GM19351 (cell line): ENCODE results near the gene CDKAL1.

Experiments
- ATAC-seq: cut with Tn5 transposase; IDR thresholded peaks from one replicate; pipeline ENCODE4 v1.9.1; 2021; ENCODE audit warnings: mild to moderate bottlenecking, moderate library complexity; ENCODE audit not compliant: unreplicated experiment

CDKAL1 gene

GRCh38 chr6:20789162-20789561 lies 254.9 kb downstream of the CDKAL1 start:
- ATAC-seq, result no peak

- ATAC-seq, result no peak
Observed at GRCh38 chr6:20790032-20790791, 256.0 kb downstream of the CDKAL1 start.

GRCh38 chr6:20791074-20791473 lies 256.8 kb downstream of the CDKAL1 start:
- ATAC-seq, result no peak

- no peak for ATAC-seq
Observed at GRCh38 chr6:20791944-20792343, 257.7 kb downstream of the CDKAL1 start.

DNA sequence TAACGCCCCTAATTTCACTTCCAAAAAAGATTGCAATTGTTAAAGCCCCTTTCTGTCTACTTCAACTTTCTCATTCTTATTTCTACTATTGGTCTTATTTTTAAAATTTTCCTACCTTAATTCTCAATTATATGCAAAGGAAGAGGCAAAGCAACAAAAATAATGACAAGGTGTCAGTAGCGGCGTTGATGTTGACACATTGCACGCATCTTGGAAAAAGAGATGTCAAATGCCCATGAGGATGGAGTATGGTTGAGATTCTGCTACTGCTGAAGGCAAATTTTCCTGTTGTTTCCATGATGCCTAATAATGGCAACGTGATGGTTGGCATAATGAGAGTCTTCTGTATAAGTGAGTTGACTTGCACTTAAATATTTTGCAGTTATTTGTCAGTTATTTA lies 258.9 kb downstream of the CDKAL1 start:
- no peak for ATAC-seq

- no peak for ATAC-seq
Observed at GRCh38 chr6:20797597-20797996, 263.3 kb downstream of the CDKAL1 start.

DNA sequence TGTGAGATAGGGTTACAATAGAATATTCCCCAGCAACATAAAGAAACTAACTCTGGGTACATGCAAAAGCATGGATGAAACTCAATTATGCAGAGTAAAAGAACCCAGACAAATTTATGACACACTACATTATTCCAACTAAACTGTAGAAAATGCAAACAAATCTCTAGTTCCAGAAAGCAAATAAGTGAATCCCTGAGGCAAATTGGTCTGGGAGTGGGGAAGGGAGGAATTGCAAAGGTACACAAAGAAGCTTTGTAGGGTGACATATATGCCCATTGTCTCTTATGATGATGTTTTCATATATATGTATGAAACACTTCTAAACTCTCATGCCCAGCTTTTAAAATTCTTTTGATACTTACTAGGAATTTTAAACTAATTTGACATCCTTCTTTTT lies 266.0 kb downstream of the CDKAL1 start:
- ATAC-seq, result no peak

GRCh38 chr6:20800653-20801052 lies 266.4 kb downstream of the CDKAL1 start:
- ATAC-seq, result no peak

DNA sequence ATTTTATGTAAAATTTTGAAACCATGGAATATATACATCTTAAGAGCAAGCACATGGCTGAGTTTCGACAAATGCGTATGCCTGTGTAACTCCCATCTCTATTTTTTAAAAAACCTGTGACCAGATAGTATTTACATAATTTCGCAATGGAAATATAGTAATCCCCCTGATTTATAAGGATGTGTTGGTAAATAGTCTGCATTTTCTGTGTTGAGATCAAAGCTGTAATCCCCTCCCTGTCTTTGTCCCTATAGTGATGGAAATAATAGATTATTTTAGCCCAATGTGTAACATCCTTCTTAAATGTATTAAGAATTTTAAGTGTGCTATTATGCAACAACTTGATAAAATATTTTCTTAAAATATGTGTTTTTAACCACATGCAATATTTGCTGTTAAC lies 267.3 kb downstream of the CDKAL1 start:
- no peak for ATAC-seq

DNA sequence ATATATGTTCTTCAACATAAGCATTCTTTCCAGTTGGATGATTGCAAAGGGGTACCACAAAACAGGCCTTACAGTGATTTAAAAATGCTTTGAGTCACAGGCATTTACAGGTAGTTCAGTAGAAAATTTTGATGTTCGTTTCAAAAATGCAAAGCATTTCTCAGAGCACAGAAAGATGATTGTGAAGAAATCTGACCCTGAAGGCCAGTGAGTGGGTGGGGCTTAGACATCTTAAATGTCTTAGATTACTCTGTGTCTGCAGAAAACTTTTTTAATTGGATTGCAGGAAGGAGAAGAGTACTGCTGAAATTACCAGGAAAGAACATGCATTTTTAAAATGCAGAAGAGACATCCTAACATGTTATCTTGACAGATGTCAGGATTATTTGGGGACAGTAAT lies 268.3 kb downstream of the CDKAL1 start:
- no peak for ATAC-seq

DNA sequence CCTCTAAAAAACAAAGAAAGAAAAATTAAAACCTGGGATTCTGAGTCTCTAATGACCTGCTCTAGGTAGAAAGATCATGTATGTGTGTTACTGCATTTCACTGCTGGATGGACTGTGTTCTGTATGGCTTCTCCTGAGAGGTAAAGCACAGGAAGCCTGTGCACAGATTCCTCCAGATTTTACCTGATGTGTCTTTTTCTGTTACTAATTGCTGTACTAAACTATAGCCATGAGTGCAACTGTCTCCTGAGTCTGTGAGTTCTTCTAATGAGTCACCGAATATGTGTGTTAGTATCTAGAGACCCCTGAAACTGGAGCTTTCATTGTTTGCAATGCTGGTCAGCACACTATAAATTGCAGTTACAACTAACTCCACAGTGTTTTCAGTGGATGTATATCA lies 270.8 kb downstream of the CDKAL1 start:
- ATAC-seq, result no peak

DNA sequence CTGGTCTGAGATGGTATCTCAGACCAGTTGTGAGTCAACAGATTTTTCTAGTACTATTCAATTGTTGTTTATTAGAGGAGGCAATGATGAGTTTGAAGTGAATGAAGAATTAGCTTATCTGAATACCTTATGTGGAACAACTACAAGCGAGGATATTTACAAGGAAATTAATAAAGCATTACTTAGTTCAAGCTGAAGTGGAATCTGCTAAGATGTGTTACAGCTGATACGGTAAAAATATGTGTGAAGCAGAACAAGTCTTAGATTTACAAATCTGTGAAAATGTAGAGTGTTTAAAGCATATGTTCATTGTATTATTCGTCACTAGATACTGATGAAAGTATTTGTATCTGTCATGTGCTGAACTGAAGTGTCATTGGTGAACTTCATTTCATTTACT lies 272.4 kb downstream of the CDKAL1 start:
- ATAC-seq, result no peak

GRCh38 chr6:20808439-20808838 lies 274.2 kb downstream of the CDKAL1 start:
- no peak for ATAC-seq

DNA sequence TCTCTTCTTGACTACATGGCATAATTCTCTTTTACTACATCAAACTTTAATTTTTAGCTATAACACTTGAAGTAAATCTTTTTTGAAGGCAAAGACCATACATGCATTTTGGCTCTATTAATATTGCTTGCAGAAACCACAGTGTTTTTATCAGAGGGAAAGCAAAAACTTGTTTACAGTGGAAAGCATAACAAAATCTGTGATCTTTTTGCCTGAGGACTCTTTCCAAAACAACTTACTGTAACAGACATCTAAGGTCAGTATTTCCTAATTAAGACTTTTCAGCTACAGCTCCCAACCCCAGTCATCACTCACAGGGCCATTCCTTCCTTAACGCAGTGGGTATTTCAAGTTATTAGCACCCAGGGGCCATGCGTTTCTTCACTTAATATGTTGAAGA lies 274.7 kb downstream of the CDKAL1 start:
- ATAC-seq, result no peak

DNA sequence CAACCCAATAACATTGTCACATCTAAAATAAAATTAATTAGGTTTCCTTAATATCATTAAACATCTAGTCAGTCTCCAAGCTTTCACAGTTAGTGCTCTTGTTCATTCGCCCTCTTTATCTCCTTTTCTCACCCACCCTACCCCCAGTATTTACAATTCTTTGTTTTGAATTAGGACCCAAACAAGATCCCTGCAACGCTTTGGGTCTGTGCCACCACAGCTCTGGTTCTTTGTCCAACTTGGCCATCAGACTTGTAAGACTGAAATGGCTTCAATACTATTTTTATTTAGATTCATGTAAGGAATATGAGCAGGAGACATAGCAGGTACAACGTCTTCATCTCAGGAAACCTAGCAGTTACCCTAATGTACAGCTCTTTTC lies 276.5 kb downstream of the CDKAL1 start:
- no peak for ATAC-seq

GRCh38 chr6:20811109-20811761 lies 277.0 kb downstream of the CDKAL1 start:
- ATAC-seq, result no peak

- ATAC-seq, result no peak
Observed at GRCh38 chr6:20812776-20813175, 278.5 kb downstream of the CDKAL1 start.

GRCh38 chr6:20814494-20814893 lies 280.2 kb downstream of the CDKAL1 start:
- no peak for ATAC-seq

DNA sequence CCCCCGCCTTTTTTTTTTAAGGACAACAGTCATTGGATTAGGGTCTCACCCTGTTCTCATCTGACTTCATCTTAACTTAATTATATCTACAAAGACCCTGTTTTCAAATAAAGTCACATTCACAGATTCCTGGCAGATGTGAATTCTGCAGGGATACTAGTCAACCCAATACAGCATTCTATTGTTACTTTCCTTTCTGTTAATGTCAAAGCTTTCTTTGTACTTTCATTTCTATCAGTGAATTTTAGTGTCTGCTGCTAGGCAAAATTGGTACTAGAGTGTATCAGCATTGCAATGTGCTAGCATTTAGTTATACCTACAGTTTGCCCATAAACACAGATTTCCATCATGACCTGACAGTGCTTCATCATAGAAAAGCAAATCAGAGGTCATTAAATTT lies 281.9 kb downstream of the CDKAL1 start:
- no peak for ATAC-seq

DNA sequence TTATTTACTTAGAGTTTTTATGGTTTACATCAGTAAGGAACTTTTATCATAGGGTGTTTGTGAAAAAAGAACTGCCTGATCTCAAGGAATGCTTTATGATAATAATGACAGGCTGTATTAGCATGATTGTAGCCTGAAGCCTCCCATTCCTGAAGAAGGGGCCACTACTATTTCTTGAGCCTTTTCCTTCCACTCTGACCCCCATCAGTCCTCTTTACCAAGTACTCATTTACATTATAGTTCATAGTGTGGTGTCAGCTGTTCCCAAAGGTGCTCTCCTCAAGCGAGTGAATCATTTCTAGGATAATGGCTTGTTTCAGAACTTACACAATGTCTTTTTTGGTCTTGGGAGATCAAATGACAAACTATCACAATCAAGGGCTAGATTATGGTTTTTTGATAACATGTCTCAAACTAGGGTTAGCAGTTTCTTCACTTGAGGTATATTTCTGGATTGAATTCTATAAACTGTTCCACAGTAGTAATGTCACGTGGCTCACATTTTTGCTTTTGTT lies 283.6 kb downstream of the CDKAL1 start:
- no peak for ATAC-seq

DNA sequence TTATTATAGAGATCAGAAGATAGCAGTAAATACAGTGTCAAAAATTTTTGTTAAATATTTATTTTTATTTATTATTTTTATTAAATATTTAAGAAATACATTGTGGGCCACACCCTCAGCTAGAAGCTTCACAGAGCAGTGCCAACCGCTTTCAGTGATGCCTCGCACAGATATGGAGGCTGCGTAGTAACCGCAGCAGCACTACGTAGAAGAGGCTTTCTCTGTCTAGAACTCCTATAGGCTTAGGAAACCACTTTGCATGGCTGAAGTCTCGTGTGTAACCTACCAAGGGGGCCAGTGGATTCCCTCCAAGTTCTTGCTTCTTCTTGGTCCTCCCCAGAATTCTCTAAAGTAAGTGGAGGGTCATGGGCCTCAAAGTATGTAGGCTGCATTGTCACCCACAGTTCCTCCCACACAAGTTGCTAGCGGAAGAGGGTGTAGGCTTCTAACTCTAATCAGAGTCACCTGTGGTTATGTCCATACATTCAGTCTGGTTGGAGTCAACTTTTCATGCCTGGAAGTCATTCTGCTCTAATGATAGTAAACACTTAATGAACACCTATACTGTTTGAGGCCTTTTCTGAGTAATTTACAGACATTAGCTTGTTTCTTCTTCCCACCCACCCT lies 285.6 kb downstream of the CDKAL1 start:
- no peak for ATAC-seq

GRCh38 chr6:20826378-20826777 lies 292.1 kb downstream of the CDKAL1 start:
- ATAC-seq, result no peak
